T-helper 17 cell (primary cell): ENCODE results near the gene LYPLA2. TPM values are rescaled to one million over a fixed set of nuclear protein-coding genes. Genes with fewer than 3 reads are reported as not detected.
"Not testable (repeated sequence)": the region's sequence is repeated elsewhere in the genome, so short reads cannot be mapped to it uniquely, and the experiment has no call there.

Source experiments
- ATAC-seq: fragments of 150-1000 bp; cut with Tn5 transposase; 2 replicates; pipeline ENCODE4 v1.10.0; 2021; ENCODE audit warnings: mild to moderate bottlenecking, moderate library complexity
- DNase-seq, 3 donors: peaks; one replicate each; pipeline versions ENCODE4 v3.0.0 to v3.0.0-alpha.2; 2020 to 2021
- H3K9me3 ChIP-seq: one replicate; pipeline ENCODE4 v1.7.0; 2013; ENCODE audit warnings: low read length, mild to moderate bottlenecking; ENCODE audit not compliant: control insufficient read depth, poor library complexity, severe bottlenecking
- H3K27ac Mint-ChIP-seq: one replicate; pipeline ENCODE4 v1.8.0; 2022; ENCODE audit warnings: mild to moderate bottlenecking, moderate library complexity, mixed read lengths
- H3K27me3 Mint-ChIP-seq: one replicate; pipeline ENCODE4 v1.8.0; 2022; ENCODE audit warnings: mixed read lengths
- H3K36me3 Mint-ChIP-seq: one replicate; pipeline ENCODE4 v1.8.0; 2022; ENCODE audit warnings: low read depth, mixed read lengths
- H3K4me1 Mint-ChIP-seq: one replicate; pipeline ENCODE4 v1.8.0; 2022; ENCODE audit warnings: mild to moderate bottlenecking, mixed read lengths
- H3K4me3 Mint-ChIP-seq: one replicate; pipeline ENCODE4 v1.8.0; 2022; ENCODE audit warnings: mild to moderate bottlenecking, moderate library complexity, mixed read lengths
- total RNA-seq, 4 donors: library from RNA in 2 of 4; stranded (reverse) in 2 of 4; gene quantifications; one replicate each; pipeline ENCODE4 v1.2.3 and lab custom pipeline; 2022 to 2026

LYPLA2 gene
- total RNA-seq, 2 donors from 2014 or later: 52.1 to 57.1 TPM

GRCh38 chr1:23799570-23800399, 8.8 kb downstream of the LYPLA2 start:
- Mint-ChIP-seq H3K36me3 (peaks cover under 1% of the 10 kb centered on the region), H3K27me3 (no peaks in the 10 kb centered on the region), H3K4me3 (peak overlapping the region; percentile 93), H3K4me1 (peaks cover 17% of the 10 kb centered on the region), H3K27ac (peak overlapping the region; percentile 92)
- no peaks in the 10 kb centered on the region for H3K9me3 ChIP-seq
- DNase-seq (no peak), ATAC-seq (no peak)

DNA sequence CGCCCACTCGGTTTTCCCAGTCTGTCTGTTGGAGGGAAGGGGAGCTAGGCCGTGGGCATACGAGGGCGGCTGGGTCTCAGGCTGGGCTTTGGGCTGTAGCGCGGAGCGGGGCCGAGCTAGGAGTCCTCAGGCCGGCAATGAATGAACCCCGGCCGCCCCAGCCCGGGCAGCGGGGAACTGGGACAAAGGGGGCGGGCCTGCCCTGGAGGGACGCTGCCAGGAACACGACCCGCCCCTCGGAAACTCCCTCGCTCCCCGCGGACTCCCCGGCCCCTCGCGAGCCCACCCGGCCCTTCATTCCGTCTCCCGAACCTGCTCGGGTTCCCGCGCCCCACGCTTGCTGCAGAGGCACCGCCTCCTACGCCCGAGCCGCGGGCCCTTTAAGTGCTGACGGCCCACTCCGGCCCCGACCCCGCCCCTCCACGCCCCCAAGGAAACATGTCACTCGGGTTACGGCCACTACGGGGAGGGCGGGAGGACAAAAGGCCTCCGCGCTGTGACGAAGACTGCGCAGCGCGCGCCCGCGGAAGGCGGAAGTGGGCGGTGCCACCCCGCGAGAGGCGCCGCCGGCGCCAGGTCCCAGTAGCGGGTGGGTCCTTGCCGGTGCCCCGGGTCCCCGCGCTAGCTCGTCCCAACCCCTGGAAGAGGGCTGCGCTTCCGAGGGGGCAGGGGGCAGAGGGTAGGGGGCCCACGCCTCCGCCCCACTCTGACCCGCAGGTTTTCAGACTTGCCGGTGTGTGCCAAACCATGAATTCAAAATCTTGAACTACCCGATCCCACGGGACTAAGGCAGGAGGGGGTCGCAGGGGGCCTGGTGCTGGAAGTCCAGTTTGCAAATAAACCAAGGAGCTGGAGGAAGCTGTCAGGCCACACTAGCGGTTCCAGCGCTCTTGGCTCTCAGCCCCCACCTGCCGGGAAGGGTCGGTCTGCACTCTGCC, 9.7 kb downstream of the LYPLA2 start, which contains the start of gene GALE:
Gene GALE, minus strand, starts transcription at position 355 of the 938 bp plus-strand sequence. CDS start 1,747 bp downstream, outside the sequence.
- H3K4me3 Mint-ChIP-seq: peak within 1 kb of the TSS; percentile 93
- peaks cover 5% of the 10 kb centered on the region for H3K36me3 Mint-ChIP-seq
- H3K27me3 Mint-ChIP-seq: no peaks in the 10 kb centered on the region
- peak; percentile 92 to 98 (median 96) for DNase-seq
- H3K27ac Mint-ChIP-seq: peak within 1 kb of the TSS; percentile 92
- peaks cover 26% of the 10 kb centered on the region for H3K4me1 Mint-ChIP-seq
- peak; percentile 93 for ATAC-seq
- H3K9me3 ChIP-seq: no peaks in the 10 kb centered on the region

- no peak for ATAC-seq
- DNase-seq: no peak
- Mint-ChIP-seq H3K27ac (peak overlapping the region; percentile 92), H3K36me3 (peaks cover 5% of the 10 kb centered on the region), H3K27me3 (no peaks in the 10 kb centered on the region), H3K4me3 (peak overlapping the region; percentile 93), H3K4me1 (peaks cover 26% of the 10 kb centered on the region)
- H3K9me3 ChIP-seq: no peaks in the 10 kb centered on the region
Measured at GRCh38 chr1:23801338-23801748, 10.4 kb downstream of the LYPLA2 start.

- H3K9me3 ChIP-seq: no peaks in the 10 kb centered on the region
- Mint-ChIP-seq H3K27ac (peak overlapping the region; percentile 92), H3K4me1 (peaks cover 26% of the 10 kb centered on the region), H3K36me3 (peaks cover 5% of the 10 kb centered on the region), H3K27me3 (no peaks in the 10 kb centered on the region), H3K4me3 (no peak overlapping the region)
- no peak for ATAC-seq
- DNase-seq: no peak
Measured at GRCh38 chr1:23801876-23802275, 10.9 kb downstream of the LYPLA2 start.

GRCh38 chr1:23802809-23803342, 11.9 kb downstream of the LYPLA2 start:
- H3K9me3 ChIP-seq, ATAC-seq, H3K36me3 Mint-ChIP-seq, H3K27me3 Mint-ChIP-seq, H3K4me3 Mint-ChIP-seq, DNase-seq: not testable (repeated sequence)
- H3K27ac Mint-ChIP-seq: peak overlapping the region; percentile 88
- H3K4me1 Mint-ChIP-seq: peaks cover 28% of the 10 kb centered on the region

DNA sequence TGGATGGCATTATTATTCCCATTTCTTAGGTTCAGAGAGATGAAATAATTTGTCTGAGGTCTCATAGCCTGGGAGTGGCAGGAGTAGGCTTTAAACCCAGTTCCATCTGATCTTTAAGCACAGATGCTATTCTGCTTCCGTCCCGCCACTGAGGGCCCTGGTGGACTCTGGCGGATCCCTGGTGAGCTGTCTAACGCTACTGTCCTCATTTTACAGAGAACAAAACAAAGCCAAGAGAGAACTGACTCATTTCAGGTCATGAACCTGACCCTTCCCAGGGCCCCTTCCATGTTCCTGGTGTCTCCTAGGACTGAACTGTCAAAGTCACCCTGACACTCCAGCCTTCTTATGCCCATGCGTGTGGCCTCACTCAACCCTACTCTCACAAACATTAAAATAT, 12.7 kb downstream of the LYPLA2 start:
- Mint-ChIP-seq H3K27me3 (no peaks in the 10 kb centered on the region), H3K4me3 (no peak overlapping the region), H3K27ac (peak overlapping the region; percentile 88), H3K36me3 (peaks cover 5% of the 10 kb centered on the region), H3K4me1 (peaks cover 24% of the 10 kb centered on the region)
- ATAC-seq (no peak), DNase-seq (no peak)
- no peaks in the 10 kb centered on the region for H3K9me3 ChIP-seq

GRCh38 chr1:23804183-23804835, 13.4 kb downstream of the LYPLA2 start:
- Mint-ChIP-seq H3K4me1 (peaks cover 19% of the 10 kb centered on the region), H3K4me3 (no peak overlapping the region), H3K27me3 (no peaks in the 10 kb centered on the region), H3K36me3 (peaks cover 5% of the 10 kb centered on the region), H3K27ac (peak overlapping the region; percentile 88)
- DNase-seq (no peak), ATAC-seq (no peak)
- no peaks in the 10 kb centered on the region for H3K9me3 ChIP-seq

DNA sequence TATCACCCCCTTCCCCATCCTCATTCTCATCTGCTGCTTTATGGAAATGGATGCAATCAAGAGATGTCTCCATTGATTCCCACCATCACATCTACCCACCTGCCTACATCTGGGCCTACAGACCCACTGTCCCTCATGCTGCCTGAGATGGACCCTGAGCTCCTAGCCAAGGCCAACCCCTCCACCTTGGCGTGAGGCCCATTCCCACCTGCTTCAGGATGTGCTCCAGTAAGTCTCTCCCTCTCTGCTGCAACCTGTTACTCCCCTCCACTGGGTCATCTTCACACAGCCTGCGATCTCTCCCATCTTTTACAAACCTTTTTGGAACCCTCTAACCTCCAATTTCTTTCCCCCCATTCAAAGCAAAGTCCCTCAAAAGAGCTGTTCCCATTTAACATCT, 14.1 kb downstream of the LYPLA2 start:
- Mint-ChIP-seq H3K4me3 (no peak overlapping the region), H3K36me3 (peaks cover 5% of the 10 kb centered on the region), H3K27ac (no peak overlapping the region), H3K27me3 (no peaks in the 10 kb centered on the region), H3K4me1 (peaks cover 20% of the 10 kb centered on the region)
- no peak for ATAC-seq
- H3K9me3 ChIP-seq: no peaks in the 10 kb centered on the region
- DNase-seq: no peak

- H3K27ac Mint-ChIP-seq: peak overlapping the region; percentile 74
- no peaks in the 10 kb centered on the region for H3K9me3 ChIP-seq
- H3K27me3 Mint-ChIP-seq: no peaks in the 10 kb centered on the region
- DNase-seq: no peak
- H3K4me1 Mint-ChIP-seq: peaks cover 28% of the 10 kb centered on the region
- ATAC-seq: no peak
- peaks cover 10% of the 10 kb centered on the region for H3K36me3 Mint-ChIP-seq
- H3K4me3 Mint-ChIP-seq: no peak overlapping the region
Measured at GRCh38 chr1:23806280-23806679, 15.3 kb downstream of the LYPLA2 start.

DNA sequence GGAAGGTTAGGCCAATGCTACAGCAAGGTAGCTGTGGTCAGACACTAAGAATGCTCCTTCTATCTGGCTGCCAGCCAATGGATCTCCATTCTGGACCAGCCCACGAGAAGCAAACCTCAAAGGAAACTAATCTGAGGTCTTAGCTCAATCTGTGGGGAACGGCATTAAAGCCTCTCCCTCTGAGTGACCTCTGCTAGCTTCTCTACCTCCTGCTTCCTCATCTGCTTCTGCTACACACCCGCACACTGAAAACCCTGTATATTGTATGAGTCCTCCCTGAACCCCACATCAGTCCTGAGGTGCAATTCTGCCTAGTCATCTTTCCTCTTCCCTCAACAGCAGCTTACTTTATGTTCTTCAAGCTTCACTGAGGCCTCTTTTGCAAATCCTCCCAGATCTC, 16.5 kb downstream of the LYPLA2 start:
- Mint-ChIP-seq H3K4me1 (peaks cover 29% of the 10 kb centered on the region), H3K27me3 (no peaks in the 10 kb centered on the region), H3K27ac (peak overlapping the region; percentile 47), H3K4me3 (no peak overlapping the region), H3K36me3 (peaks cover 11% of the 10 kb centered on the region)
- DNase-seq: no peak
- H3K9me3 ChIP-seq: no peaks in the 10 kb centered on the region
- no peak for ATAC-seq

GRCh38 chr1:23809751-23810171, 18.8 kb downstream of the LYPLA2 start:
- Mint-ChIP-seq H3K4me3 (no peak overlapping the region), H3K36me3 (peaks cover 11% of the 10 kb centered on the region), H3K27me3 (no peaks in the 10 kb centered on the region), H3K4me1 (peaks cover 29% of the 10 kb centered on the region), H3K27ac (peak overlapping the region; percentile 9)
- no peaks in the 10 kb centered on the region for H3K9me3 ChIP-seq
- ATAC-seq: peak; percentile 95
- DNase-seq: peak; percentile 63 to 79 (median 67)

DNA sequence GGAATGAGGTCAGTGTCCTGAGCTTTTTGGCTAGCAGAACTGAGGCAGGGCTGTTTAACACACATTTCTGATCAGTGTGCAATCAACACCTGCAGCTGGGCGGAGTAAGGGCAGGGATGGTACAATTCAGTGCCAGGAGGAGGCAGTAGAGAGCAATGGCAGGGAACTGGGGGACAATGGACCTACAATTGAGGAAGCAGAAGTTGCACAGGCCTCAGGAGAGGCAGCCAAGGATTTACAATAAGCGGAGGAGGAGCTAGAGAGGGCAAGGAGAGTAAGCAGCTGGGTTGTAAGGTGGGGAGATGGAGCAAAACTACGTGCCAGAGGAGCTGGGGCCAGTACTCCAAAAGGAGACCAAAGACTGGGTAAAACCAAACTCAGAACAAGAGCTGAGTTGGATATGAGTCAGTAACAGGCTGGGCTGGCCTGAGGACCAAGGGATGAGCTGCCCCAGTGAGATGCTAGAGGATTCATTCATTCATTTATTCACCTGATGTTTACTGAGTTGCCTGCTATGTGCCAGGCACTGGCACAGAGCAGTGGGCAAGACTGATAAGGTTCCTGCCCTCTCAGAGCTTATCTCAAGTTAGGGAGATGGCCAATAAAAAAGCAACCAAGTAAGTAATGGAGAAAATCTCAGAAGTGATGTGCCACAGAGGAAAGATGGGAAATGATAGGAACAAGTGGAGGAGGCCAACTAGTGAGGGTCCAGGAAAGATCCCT, 20.0 kb downstream of the LYPLA2 start:
- ATAC-seq: peak; percentile 75
- Mint-ChIP-seq H3K36me3 (peaks cover 6% of the 10 kb centered on the region), H3K4me3 (no peak overlapping the region), H3K27me3 (no peaks in the 10 kb centered on the region), H3K27ac (peak overlapping the region; percentile 53), H3K4me1 (peaks cover 19% of the 10 kb centered on the region)
- no peaks in the 10 kb centered on the region for H3K9me3 ChIP-seq
- DNase-seq: peak in 1 of 3 donors; percentile 48
